PFSK-1 (cell line): Measurements from ENCODE around the gene ABHD16B.

Experiments used
- FOXP2 ChIP-seq: optimal IDR thresholded peaks from 2 replicates; pipeline ENCODE3; 2011; ENCODE audit warnings: borderline replicate concordance, control low read depth, inconsistent platforms; ENCODE audit not compliant: insufficient read depth; ENCODE audit errors: extremely low read length, extremely low read depth
- POLR2AphosphoS5 ChIP-seq: IDR thresholded peaks from 2 replicates; pipeline ENCODE4 v1.6.1; 2012; ENCODE audit warnings: low read depth, mild to moderate bottlenecking, control low read depth, low read length, moderate library complexity
- SIN3A ChIP-seq: IDR thresholded peaks from 2 replicates; pipeline ENCODE4 v1.6.1; 2012; ENCODE audit warnings: mild to moderate bottlenecking, low read length, moderate library complexity, borderline replicate concordance; ENCODE audit not compliant: insufficient read depth
- TAF1 ChIP-seq: IDR thresholded peaks from 2 replicates; pipeline ENCODE4 v1.6.1; 2012; ENCODE audit warnings: low read length, control low read depth, borderline replicate concordance; ENCODE audit not compliant: insufficient read depth
- TF ChIP-seq, protein P1 (sequence below), 2 experiments: IDR thresholded peaks; 2 replicates each; pipeline versions ENCODE4 v1.6.1 to v1.8.0; 2011 to 2012; ENCODE audit warnings: low read depth in 2 of 2, low read length in 2 of 2, control low read depth in 1 of 2, inconsistent platforms in 1 of 2, mild to moderate bottlenecking in 1 of 2, moderate library complexity in 1 of 2; ENCODE audit not compliant: insufficient read depth in 1 of 2

Gene ABHD16B

DNA sequence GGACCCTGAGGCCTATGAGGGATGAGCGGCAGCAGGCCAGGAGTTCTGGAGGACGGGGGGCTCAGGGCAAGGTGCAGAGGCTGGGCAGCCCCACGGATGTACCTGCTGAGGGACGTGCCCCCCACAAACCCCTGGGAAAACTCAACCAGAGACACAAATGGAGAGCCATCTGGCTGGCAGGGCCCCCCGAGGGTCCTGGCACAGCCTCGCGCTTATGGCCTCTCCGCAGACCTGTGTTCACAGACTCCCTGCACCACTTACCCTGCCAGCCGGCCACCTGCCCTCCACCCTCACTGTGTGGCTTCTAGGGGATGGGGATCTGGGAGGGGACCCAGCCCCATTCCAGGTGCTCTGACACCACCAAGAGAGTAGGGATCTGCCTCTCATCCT, 26.8 kb upstream of the ABHD16B start:
- TF ChIP-seq, protein P1, sequence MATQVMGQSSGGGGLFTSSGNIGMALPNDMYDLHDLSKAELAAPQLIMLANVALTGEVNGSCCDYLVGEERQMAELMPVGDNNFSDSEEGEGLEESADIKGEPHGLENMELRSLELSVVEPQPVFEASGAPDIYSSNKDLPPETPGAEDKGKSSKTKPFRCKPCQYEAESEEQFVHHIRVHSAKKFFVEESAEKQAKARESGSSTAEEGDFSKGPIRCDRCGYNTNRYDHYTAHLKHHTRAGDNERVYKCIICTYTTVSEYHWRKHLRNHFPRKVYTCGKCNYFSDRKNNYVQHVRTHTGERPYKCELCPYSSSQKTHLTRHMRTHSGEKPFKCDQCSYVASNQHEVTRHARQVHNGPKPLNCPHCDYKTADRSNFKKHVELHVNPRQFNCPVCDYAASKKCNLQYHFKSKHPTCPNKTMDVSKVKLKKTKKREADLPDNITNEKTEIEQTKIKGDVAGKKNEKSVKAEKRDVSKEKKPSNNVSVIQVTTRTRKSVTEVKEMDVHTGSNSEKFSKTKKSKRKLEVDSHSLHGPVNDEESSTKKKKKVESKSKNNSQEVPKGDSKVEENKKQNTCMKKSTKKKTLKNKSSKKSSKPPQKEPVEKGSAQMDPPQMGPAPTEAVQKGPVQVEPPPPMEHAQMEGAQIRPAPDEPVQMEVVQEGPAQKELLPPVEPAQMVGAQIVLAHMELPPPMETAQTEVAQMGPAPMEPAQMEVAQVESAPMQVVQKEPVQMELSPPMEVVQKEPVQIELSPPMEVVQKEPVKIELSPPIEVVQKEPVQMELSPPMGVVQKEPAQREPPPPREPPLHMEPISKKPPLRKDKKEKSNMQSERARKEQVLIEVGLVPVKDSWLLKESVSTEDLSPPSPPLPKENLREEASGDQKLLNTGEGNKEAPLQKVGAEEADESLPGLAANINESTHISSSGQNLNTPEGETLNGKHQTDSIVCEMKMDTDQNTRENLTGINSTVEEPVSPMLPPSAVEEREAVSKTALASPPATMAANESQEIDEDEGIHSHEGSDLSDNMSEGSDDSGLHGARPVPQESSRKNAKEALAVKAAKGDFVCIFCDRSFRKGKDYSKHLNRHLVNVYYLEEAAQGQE (IDR thresholded peaks at IDR 0.05; ENCODE audit: insufficient read depth in 1 of 2, low read depth in 2 of 2, low read length in 2 of 2): no peak
- TF ChIP-seq SIN3A (no peak), POLR2AphosphoS5 (no peak), FOXP2 (no peak), TAF1 (no peak)

DNA sequence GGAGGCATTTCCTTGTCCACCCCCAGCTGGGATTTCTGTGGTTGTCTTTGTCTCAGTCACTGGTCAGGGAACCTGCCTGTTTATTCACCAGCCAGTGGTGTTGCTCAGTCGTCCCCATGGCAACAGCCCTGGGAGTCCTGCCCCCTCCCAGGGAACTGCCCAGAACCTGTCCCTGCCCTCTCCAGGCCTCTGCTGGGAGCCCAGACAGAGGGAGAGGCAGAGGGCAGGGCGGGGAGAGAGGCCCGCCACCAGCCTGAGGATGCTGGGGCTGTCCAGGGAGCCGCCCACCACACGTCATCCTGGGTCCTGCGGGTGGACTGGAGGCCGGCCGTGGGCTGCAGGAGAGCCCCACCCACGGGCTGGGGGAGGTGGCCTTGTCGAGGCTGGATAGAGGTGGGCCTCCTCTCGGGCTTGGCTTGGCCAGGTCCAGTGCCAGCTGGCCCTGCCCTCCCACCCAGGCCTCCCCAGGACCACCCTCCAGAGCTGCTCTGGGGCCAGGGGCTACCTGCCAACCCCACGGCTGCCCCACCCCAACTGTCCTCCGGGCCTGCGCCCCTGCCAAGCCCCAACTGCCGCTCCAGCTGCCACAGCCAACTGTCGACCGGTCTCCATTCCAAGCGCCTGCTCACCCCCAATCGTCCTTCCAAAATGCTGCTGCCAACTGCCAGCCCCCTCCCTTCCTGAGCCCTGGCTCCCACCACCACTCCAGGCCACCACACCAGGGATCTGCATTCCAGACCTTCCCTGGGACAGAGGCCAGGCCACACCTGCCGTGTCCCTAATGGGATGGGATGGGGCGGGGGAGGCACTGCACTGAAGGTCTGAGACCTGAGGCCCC, 26.1 kb upstream of the ABHD16B start:
- no peak for TF ChIP-seq FOXP2
- no peak for TF ChIP-seq TAF1
- no peak for TF ChIP-seq POLR2AphosphoS5
- TF ChIP-seq SIN3A: no peak
- TF ChIP-seq, protein P1 (IDR thresholded peaks at IDR 0.05; ENCODE audit: insufficient read depth in 1 of 2, low read depth in 2 of 2, low read length in 2 of 2): no peak

DNA sequence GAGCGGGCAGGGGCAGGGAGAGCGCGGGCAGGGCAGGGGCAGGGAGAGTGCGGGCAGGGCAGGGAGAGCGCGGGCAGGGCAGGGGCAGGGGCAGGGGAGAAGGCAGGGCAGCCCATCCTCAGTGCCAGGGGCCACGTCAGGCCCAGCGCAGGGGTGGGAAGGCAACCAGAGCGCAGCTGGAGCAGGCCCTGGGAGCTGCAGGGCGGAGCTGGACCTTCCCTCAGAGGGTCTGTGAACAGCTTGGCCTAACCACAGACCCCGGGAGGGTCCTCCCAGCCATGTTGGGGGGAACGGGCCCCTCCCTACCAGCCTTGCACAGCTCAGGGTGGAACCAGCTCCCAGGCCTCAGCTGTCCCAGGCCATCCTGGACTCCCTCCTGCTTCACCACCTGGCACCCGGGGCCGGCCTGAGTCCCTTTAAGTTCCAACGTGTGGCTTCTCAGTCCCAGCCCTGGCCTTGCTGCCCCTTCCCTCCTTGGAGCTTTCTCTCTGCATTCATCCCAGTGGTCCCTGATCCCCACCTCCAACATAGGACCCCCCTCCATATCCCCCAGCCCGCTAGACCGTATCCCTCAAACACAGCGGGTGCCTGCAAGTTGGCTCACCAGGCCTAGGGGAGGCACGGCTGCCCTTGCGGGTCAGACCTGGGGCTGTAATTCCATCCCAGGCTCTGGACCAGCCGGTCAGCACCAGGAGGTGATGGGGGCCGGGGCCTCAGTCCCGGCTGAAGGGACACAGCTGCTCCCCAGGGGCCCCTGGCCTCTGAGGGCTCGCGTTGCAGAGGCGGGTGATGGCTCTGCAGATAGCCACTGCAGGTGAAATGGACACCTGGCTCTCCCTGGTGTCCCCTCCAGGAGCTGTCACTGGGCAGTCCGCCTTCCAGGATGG, 24.6 kb upstream of the ABHD16B start:
- TF ChIP-seq FOXP2: no peak
- TF ChIP-seq, protein P1 (IDR thresholded peaks at IDR 0.05; ENCODE audit: insufficient read depth in 1 of 2, low read depth in 2 of 2, low read length in 2 of 2): no peak

DNA sequence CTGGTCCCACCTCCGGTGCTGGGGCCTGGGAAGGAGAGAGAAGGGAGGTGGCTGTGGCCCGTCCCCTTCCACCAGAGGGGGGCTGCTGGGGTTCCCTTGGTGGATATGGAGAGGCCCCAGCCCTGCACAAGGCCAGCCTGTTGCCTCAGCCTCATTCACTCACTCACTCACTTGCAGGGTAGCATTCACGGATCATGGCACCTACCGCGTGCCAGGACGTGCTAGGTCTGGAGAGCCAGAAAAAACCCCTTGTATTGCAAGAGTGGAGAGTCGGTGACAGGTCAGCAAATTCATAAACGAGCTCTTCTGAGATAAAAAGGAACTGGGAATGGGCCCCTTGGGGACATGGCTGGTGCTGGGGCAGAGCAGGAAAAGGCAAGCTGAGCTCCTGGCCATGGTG, 23.8 kb upstream of the ABHD16B start:
- TF ChIP-seq, protein P1 (IDR thresholded peaks at IDR 0.05; ENCODE audit: insufficient read depth in 1 of 2, low read depth in 2 of 2, low read length in 2 of 2): no peak
- TF ChIP-seq FOXP2: no peak
- no peak for TF ChIP-seq POLR2AphosphoS5
- TF ChIP-seq SIN3A: no peak
- no peak for TF ChIP-seq TAF1
